ENCODE measurements around the gene FCHSD2.

DNA sequence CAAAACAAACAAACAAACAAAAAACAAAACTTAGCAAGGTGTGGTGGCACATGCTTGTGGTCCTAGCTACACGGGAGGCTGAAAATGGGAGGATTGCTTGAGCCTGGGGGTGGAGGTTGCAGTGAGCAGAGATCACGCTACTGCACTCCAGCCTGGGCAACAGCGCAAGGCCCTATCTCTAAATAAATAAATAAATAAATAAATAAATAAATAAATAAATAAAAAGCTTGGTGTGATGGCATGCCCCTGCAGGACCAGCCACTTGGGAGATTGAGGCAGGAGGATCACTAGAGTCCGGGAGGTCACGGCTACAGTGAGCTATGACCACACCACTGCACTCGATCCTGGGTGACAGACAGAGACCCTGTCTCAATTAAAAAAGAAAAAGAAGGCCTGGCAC, 339.3 kb downstream of the FCHSD2 start:
- TF ChIP-seq, protein P1, sequence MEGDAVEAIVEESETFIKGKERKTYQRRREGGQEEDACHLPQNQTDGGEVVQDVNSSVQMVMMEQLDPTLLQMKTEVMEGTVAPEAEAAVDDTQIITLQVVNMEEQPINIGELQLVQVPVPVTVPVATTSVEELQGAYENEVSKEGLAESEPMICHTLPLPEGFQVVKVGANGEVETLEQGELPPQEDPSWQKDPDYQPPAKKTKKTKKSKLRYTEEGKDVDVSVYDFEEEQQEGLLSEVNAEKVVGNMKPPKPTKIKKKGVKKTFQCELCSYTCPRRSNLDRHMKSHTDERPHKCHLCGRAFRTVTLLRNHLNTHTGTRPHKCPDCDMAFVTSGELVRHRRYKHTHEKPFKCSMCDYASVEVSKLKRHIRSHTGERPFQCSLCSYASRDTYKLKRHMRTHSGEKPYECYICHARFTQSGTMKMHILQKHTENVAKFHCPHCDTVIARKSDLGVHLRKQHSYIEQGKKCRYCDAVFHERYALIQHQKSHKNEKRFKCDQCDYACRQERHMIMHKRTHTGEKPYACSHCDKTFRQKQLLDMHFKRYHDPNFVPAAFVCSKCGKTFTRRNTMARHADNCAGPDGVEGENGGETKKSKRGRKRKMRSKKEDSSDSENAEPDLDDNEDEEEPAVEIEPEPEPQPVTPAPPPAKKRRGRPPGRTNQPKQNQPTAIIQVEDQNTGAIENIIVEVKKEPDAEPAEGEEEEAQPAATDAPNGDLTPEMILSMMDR (tag by site-specific recombination; IDR thresholded peaks at IDR 0.05), result no peak
- TF ChIP-seq ZNF292 (tag by site-specific recombination; IDR thresholded peaks at IDR 0.05; ENCODE audit: borderline replicate concordance, low read depth), result no peak

All from HEK293 (cell line).